Esophagus squamous epithelium (tissue), 4 donors: ENCODE data around the gene FHL1.
A peak's percentile ranks its signal among the peaks of the same experiment; 100 is the strongest.

ENCODE experiments used
- POLR2A ChIP-seq, 4 donors: fragments of 450-650 bp; IDR thresholded peaks; one replicate each; pipeline ENCODE4 v1.6.1; 2017; ENCODE audit warnings: antibody characterized with exemption in 4 of 4, mild to moderate bottlenecking in 4 of 4, moderate library complexity in 3 of 4
- TF ChIP-seq, protein P1 (sequence below), 6 experiments: fragments of 450-650 bp in 4 of 6; fragments of 200-600 bp in 2 of 6; sonication (generic) in 2 of 6; IDR thresholded peaks; one replicate each; pipeline ENCODE4 v1.5.1; 2016 to 2019; ENCODE audit warnings: antibody characterized with exemption in 6 of 6, mild to moderate bottlenecking in 4 of 6, moderate library complexity in 4 of 6

DNA sequence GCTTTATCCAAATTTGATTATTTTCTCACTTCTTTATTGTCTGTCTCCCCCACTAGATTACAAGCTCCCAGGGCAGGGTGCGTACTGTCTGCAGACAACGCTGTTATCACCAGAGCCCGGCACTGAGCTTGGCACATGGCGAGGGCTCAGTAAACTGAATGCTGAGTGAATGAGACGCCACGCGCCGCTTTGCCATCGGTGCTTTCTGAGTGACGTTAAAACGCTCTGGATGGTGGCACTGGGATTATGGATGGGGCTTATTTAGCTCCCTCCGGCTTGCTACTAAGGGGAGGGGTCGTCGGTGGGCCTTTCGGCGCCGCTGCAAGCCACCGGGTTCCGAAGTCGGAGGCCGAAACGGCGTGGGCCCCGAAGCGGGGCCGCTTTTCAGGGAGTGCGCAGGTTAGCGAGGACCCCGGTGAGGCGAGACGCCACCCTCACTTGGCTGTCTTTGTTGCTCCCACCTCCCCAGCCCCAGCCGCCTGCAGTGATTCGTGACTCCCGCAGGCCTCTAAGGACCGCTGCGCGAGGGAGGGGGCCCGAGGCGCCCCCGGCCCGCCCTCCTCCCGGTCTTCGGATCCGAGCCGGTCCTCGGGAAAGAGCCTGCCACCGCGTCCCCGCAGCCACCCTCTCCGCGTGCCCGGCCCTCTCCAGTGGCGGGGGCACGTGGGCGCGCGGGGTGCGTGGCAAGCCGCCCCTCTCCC lies 569 bp upstream of the FHL1 start:
- TF ChIP-seq, protein P1, sequence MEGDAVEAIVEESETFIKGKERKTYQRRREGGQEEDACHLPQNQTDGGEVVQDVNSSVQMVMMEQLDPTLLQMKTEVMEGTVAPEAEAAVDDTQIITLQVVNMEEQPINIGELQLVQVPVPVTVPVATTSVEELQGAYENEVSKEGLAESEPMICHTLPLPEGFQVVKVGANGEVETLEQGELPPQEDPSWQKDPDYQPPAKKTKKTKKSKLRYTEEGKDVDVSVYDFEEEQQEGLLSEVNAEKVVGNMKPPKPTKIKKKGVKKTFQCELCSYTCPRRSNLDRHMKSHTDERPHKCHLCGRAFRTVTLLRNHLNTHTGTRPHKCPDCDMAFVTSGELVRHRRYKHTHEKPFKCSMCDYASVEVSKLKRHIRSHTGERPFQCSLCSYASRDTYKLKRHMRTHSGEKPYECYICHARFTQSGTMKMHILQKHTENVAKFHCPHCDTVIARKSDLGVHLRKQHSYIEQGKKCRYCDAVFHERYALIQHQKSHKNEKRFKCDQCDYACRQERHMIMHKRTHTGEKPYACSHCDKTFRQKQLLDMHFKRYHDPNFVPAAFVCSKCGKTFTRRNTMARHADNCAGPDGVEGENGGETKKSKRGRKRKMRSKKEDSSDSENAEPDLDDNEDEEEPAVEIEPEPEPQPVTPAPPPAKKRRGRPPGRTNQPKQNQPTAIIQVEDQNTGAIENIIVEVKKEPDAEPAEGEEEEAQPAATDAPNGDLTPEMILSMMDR (IDR thresholded peaks at IDR 0.05) = no peak
- peak in 1 of 4 donors; percentile 43 for TF ChIP-seq POLR2A (IDR thresholded peaks at IDR 0.05)
